GM12865 (cell line): ENCODE data around the gene CAP2.

Source experiments
- DNase-seq: peaks from one replicate; pipeline ENCODE4 v3.0.0; 2010; ENCODE audit warnings: low read depth
- H3K4me3 ChIP-seq: 2 replicates; pipeline ENCODE4 v1.5.1; 2011; ENCODE audit warnings: mild to moderate bottlenecking, low read depth, low read length, control low read depth
- TF ChIP-seq, protein P1 (sequence below): IDR thresholded peaks from 2 replicates; pipeline ENCODE4 v1.5.1; 2011; ENCODE audit warnings: low read length, control low read depth, low read depth, inconsistent platforms; ENCODE audit not compliant: insufficient read depth; ENCODE audit errors: missing control alignments

The CAP2 gene

GRCh38 chr6:17385660-17386059 lies 7.7 kb upstream of the CAP2 start:
- TF ChIP-seq, protein P1, sequence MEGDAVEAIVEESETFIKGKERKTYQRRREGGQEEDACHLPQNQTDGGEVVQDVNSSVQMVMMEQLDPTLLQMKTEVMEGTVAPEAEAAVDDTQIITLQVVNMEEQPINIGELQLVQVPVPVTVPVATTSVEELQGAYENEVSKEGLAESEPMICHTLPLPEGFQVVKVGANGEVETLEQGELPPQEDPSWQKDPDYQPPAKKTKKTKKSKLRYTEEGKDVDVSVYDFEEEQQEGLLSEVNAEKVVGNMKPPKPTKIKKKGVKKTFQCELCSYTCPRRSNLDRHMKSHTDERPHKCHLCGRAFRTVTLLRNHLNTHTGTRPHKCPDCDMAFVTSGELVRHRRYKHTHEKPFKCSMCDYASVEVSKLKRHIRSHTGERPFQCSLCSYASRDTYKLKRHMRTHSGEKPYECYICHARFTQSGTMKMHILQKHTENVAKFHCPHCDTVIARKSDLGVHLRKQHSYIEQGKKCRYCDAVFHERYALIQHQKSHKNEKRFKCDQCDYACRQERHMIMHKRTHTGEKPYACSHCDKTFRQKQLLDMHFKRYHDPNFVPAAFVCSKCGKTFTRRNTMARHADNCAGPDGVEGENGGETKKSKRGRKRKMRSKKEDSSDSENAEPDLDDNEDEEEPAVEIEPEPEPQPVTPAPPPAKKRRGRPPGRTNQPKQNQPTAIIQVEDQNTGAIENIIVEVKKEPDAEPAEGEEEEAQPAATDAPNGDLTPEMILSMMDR, result no peak
- H3K4me3 ChIP-seq, result no peak overlapping the region
- no peak for DNase-seq

DNA sequence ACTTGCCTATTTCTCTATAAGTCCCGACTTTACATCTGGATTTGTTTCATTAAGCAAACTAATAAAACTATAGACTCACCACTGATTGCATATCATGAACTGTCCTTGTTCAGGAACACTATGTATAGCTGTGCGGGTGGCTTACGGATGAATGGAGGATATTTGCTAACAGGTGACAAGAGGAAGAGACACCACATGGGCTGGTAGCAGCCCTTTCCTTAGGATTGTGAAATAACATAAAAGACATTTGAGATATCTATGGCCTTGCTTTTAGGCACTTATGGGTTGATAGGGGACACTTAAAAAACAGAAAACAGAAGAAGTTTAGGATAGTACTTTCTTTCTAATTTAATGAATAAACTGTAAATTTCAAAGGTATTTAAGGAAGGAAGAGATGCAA lies 5.0 kb upstream of the CAP2 start:
- H3K4me3 ChIP-seq, result no peak overlapping the region
- TF ChIP-seq, protein P1, result no peak
- no peak for DNase-seq

DNA sequence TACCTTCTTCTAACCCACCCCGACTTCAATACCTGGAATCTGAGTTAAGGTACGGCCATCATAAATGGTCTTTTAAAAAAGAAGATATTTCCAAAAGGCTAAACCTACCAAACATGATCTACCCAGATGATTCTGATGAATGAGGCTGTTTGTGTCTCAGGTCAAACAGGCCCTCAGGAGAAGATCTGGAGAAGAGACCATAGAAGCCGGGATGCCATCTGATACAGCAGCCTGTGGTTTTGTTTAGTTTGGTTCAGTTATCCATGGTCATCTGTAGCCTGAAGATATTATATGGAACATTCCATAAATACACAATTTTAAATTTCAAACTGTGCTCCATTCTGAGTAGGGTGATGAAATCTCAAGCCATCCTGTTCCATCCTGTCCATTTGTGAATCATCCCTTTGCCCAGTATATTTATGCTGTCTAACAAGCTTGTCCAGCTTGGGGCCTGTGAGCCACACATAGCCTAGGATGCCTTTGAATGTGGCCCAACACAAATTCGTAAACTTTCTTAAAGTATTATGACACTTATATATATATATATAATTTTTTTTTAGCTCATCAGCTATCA lies 4.0 kb upstream of the CAP2 start:
- DNase-seq, result no peak
- no peak overlapping the region for H3K4me3 ChIP-seq
- TF ChIP-seq, protein P1, result no peak

- TF ChIP-seq, protein P1, result no peak
- no peak overlapping the region for H3K4me3 ChIP-seq
- DNase-seq, result no peak
Measured at GRCh38 chr6:17390276-17390675, 3.1 kb upstream of the CAP2 start.

DNA sequence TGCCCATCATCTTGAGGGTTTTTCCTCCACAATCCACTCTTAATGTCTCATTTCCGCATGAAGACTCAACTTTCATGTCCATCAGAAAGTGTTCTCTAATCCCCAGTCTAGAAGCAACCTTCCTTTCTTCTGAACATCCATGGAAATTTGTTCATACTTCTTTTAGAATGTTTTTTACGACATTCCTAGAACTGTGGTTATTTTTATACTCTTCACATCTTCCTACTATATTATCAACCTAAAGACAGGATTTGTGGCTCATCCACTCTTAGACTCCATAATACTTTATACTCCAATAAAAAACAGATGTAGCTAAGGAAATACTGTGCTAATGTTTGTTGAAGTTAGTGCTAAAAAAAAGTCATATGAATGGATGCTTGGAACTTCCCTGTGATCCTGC lies 1.4 kb upstream of the CAP2 start:
- TF ChIP-seq, protein P1, result no peak
- H3K4me3 ChIP-seq, result no peak overlapping the region
- no peak for DNase-seq

- TF ChIP-seq, protein P1, result no peak
- DNase-seq, result no peak
- H3K4me3 ChIP-seq, result no peak overlapping the region
Measured at GRCh38 chr6:17393892-17394631, 667 bp downstream of the CAP2 start.

GRCh38 chr6:17395112-17395511 lies 1.7 kb downstream of the CAP2 start:
- no peak overlapping the region for H3K4me3 ChIP-seq
- TF ChIP-seq, protein P1, result no peak
- DNase-seq, result no peak
